22Rv1 (cell line): ENCODE data around the gene SELENOM.

Source experiments
- CTCF ChIP-seq: fragments of 450-650 bp; IDR thresholded peaks from 2 replicates; pipeline ENCODE4 v1.5.1; 2017; ENCODE audit warnings: mild to moderate bottlenecking
- ZFX ChIP-seq: fragments of 450-650 bp; IDR thresholded peaks from 2 replicates; pipeline ENCODE4 v1.6.1; 2017; ENCODE audit warnings: antibody characterized with exemption, borderline replicate concordance

- TF ChIP-seq CTCF (no peak), ZFX (no peak)
Measured at GRCh38 chr22:31105282-31105929, 2.0 kb downstream of the SELENOM start.
